Tibial nerve (tissue), 4 donors: ENCODE results near the gene CRB3.

Experiments
- EP300 ChIP-seq, 2 donors: sonication (generic); formaldehyde crosslinking; IDR thresholded peaks; one replicate each; pipeline ENCODE4 v1.6.1; 2017; ENCODE audit warnings: antibody characterized with exemption in 2 of 2, mild to moderate bottlenecking in 1 of 2
- POLR2A ChIP-seq, 2 donors: fragments of 450-650 bp; IDR thresholded peaks; one replicate each; pipeline ENCODE4 v1.6.1; 2017; ENCODE audit warnings: antibody characterized with exemption in 2 of 2, mild to moderate bottlenecking in 2 of 2, moderate library complexity in 2 of 2
- TF ChIP-seq, protein P1 (sequence below), 5 experiments: fragments of 200-600 bp in 3 of 5; fragments of 450-650 bp in 2 of 5; sonication (generic) in 3 of 5; IDR thresholded peaks; one replicate each; pipeline ENCODE4 v1.5.1; 2016 to 2019; ENCODE audit warnings: antibody characterized with exemption in 5 of 5, mild to moderate bottlenecking in 3 of 5, moderate library complexity in 2 of 5

DNA sequence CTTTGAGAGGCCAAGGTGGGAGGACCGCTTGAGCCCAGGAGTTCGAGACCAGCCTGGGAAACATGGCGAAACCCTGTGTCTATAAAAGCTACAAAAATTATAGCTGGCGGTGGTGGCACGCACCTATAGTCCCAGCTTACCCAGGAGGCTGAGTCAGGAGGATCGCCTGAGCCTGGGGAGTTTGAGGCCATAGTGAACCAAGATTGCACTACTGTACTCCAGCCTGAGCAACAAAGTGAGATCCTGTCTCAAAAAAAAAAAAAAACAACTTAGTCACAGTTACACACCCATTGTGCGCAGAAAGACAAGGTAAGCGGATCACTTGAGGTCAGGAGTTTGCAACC lies 18.2 kb downstream of the CRB3 start:
- TF ChIP-seq, protein P1, sequence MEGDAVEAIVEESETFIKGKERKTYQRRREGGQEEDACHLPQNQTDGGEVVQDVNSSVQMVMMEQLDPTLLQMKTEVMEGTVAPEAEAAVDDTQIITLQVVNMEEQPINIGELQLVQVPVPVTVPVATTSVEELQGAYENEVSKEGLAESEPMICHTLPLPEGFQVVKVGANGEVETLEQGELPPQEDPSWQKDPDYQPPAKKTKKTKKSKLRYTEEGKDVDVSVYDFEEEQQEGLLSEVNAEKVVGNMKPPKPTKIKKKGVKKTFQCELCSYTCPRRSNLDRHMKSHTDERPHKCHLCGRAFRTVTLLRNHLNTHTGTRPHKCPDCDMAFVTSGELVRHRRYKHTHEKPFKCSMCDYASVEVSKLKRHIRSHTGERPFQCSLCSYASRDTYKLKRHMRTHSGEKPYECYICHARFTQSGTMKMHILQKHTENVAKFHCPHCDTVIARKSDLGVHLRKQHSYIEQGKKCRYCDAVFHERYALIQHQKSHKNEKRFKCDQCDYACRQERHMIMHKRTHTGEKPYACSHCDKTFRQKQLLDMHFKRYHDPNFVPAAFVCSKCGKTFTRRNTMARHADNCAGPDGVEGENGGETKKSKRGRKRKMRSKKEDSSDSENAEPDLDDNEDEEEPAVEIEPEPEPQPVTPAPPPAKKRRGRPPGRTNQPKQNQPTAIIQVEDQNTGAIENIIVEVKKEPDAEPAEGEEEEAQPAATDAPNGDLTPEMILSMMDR (IDR thresholded peaks at IDR 0.05) = no peak
- TF ChIP-seq POLR2A (IDR thresholded peaks at IDR 0.05) (no peak), EP300 (IDR thresholded peaks at IDR 0.05) (no peak)
